NCI-H774 (cell line): ENCODE data around the gene KLK12.

Experiments
- DNase-seq: peaks from one replicate; lab custom pipeline; 2025; lab: John Stamatoyannopoulos, UW

KLK12 gene

GRCh38 chr19:51034704-51035103, at the start of gene KLK12:
TSS of gene KLK12 (minus strand) at chr19:51035002. CDS start at chr19:51034621, 381 bp downstream.
- DNase-seq: peak; percentile 53

DNA sequence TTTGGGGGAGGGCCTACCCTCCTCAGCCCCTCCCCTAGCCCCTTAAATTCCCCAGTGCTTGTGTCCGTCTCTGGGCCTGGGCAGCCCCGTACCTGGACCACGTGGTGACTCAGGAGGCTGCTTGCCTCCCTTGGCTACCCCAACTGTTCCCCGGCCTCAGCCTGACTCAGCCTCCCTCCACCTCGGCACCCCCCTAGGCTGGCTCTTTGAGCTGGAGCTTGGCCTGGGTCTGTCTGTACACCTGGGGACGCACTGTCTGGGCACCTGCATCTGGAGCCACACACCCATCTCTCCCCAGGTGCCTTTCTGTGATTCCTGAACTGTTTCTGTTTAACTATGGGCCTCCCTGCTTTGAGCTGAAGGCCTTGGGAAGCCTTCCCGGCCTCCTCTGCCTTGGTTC, 49.7 kb upstream of the KLK12 start:
- DNase-seq: no peak

- no peak for DNase-seq
Measured at GRCh38 chr19:51083783-51084182, 49.0 kb upstream of the KLK12 start.

DNA sequence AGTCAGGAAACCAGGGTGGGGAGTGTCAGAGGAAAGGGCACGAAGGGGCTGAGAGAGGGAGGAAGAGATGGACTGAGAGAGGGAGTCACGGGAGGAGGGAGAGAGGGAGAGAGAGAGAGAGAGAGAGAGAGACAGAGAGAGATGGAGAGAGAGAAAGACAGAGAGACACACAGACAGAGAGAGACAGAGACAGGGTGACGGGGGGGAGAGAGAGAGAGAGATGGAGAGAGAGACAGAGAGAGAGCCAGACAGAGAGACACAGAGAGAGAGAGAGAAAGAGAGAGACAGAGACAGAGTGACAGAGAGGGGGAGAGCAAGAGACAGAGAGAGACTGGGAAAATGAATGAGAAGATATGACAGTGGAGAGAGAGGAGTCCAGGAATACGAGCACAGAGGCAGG, 48.4 kb upstream of the KLK12 start:
- no peak for DNase-seq

DNA sequence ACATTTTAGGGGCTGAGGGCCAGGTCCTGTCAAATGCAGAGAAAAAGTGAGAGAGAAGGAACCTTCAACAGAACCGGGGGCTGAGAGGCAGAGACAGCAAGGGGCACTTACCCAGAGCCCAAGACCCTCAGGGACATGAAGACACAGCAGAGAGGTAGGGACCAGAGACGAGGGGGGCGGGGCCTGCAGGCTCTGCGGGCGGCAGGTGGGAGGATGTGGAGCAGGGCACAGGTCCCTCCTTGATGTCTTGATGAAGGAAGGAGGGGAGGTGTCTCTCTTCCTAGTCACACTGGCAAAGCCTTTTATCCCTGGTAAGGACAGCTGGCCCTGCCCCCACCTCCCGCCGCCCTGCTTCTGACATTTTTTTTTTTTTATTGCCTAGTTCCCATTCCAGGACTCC, 47.8 kb upstream of the KLK12 start, which contains the start of gene KLK14:
KLK14 (minus strand) TSS at position 277 of the 400 bp plus-strand sequence; CDS start at position 4, 273 bp downstream.
- no peak for DNase-seq

DNA sequence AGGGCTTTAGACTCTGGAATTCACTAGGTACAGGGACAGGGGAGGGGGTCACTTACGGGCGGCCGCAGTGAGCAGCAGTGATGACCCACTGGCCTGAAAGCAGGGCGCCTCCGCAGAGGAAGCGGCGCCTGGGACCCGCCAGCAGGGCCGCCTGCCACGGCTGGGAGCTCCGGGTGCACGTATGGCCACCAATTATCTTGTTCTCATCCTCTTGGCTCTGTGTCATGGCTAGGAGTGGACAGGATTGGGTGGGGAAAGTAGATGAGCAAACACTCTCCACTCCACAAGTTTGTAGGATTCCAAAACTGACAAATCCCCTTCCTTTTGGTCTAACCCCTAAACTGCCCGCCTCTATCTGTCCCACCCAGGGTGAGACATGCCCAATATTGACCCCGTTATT, 46.7 kb upstream of the KLK12 start:
- no peak for DNase-seq

- no peak for DNase-seq
Measured at GRCh38 chr19:51079481-51080110, 44.8 kb upstream of the KLK12 start.

DNA sequence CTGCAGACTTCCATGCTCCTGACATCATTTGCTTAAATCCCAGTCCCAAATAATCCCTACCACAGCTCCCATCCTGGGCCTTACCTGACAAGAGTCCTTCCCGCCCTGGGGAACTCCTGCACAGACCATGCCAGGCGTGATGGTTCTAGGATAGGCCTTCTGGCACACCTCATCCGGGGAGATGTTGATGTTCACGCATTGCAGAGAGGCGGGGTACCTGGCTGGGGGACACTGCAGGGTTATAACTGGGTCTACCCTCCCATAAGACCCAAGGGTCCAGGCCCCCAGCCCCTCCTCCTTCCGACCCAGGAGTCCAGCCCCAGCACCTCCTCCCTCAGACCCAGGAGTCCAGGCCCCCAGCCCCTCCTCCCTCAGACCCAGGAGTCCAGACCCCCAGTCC, 43.9 kb upstream of the KLK12 start:
- no peak for DNase-seq

DNA sequence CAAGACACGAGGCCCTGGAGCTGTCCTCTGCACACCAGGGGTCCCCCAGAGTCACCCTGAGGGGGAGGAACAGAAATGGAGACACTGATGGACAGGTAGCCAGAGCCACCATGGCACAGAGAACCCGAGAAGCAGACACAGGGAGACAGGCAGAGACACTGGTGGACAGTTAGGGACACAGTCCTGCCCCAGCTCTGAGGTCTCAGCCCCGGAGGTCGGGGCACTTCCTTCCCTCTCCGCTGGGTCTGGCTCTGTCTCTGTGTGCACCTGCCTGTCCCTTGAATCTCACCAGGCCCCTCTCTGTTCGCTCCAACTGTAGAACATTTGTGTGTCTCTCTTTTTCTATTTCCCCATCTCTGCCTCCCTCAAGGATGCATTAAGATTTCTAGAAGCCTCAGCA, 43.3 kb upstream of the KLK12 start:
- DNase-seq: no peak

- DNase-seq: no peak
Measured at GRCh38 chr19:51076631-51077213, 41.9 kb upstream of the KLK12 start.

- DNase-seq: no peak
Measured at GRCh38 chr19:51075998-51076397, 41.2 kb upstream of the KLK12 start.

DNA sequence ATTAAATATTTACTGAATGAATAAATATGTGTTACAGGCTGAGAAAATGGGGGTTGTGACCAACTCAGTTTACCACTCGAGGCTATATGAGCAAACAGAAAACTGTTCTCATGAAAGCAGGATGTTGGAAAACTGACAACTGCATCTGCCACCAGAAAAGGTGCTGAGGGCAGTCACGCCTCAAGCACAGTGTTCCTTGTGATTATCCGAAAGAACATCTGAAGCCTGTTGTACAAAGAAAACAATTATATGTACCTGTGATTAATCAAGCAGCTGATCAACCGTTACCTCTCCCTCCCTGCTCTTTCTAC, 36.2 kb upstream of the KLK12 start:
- DNase-seq: peak; percentile 80

DNA sequence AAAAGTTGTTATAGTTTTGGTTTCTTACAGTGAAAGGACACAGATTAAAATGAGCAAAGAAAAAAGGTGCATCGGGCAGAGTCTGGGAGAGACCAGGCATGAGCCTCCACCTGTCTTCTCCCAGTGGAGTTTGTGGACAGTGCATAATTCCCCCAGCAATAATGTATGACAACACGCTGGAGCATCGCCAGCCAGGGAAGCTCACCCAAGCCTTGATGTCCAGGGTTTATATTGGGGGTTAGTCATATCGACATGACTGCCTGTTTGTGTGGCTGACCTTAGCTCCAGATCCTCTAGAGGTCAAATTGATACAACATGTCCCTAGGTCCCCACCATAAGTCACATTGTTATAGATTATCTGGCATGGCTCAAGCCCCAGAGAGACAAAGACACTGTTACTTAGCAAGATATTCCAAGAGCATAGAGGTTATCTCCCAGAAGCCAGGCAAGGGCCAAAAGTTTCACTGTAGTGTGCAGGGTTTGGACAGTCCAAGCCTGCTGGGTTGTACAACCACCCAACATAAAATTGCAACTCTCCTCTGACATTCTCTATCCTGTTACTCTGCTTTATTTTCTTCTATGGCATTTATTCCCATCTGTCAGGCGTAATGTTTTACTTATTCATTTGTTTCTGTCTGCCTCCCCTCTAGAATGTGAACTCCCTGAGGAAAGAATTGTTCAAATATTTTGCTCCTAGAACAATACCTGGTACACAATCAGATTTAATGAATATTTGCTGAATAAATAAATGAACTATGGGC, 35.7 kb upstream of the KLK12 start:
- peak; percentile 16 for DNase-seq

- DNase-seq: no peak
Measured at GRCh38 chr19:51066393-51067186, 31.8 kb upstream of the KLK12 start.

- DNase-seq: no peak
Measured at GRCh38 chr19:51065221-51065960, 30.6 kb upstream of the KLK12 start.

DNA sequence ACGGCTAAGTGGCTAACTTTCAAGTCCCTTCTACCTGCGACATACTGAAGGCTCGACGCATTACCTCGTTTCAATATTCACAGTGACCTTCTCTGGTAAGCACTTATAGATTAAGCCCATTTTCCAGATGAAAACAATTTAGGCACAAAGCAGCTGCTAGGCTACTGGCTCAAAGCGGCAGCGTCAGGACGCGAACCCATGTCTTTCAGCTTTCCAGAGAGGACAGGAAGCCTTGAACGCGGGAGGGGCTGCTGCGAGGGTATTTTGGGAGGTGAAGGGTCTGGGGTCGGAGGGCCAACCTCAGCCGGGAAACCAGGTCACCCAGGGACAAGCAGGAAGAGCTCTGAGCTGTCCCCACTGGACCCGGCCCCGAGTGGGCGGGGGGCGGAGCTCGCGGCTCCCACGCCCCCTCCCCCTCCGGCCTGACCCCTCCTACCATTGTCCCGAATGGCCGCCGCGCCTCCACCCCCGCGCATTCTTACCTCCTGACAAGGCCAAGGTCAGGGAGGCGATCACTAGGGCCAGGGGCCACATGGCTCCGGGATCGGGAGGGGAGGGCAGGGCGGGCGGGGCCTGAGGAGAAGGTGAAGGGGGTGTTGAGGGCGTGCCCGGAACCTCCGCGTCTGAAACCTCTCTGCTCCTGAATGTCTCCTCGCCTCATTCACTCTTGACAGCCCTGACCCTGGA, 29.9 kb upstream of the KLK12 start, which contains the start of gene KLK13:
KLK13 (minus strand) TSS at position 559 of the 687 bp plus-strand sequence; CDS start at position 534, 25 bp downstream.
- no peak for DNase-seq

DNA sequence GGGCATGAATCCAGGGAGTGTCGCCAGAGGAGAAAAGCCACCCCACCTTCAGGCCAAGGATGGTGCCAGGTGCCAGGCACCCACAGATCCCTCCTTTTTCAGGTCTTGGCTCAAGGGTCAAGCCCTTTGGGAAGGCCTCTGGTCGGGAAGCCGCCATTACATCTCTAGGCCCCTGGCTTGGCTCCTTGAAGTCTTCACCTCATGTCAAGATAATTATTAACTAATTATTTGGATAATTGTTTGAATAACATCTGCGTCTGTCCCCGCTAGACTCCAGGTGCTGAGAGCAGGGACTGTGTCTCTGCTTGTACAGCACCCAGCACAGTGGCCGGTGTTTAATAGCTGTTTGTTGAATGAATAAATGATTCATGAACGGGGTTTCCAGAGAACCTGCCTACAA, 28.9 kb upstream of the KLK12 start:
- DNase-seq: no peak

GRCh38 chr19:51060973-51061372, 26.2 kb upstream of the KLK12 start:
- DNase-seq: no peak

- no peak for DNase-seq
Measured at GRCh38 chr19:51060336-51060735, 25.5 kb upstream of the KLK12 start.

- DNase-seq: no peak
Measured at GRCh38 chr19:51059715-51060114, 24.9 kb upstream of the KLK12 start.

GRCh38 chr19:51055866-51056265, 21.1 kb upstream of the KLK12 start:
- DNase-seq: no peak
